Medulla oblongata (tissue), 1 donor: ENCODE results near the gene MS4A1.
"Not testable (repeated sequence)": the region's sequence is repeated elsewhere in the genome, so short reads cannot be mapped to it uniquely, and the experiment has no call there.

Experiments
- DNase-seq: peaks from one replicate; pipeline ENCODE4 v3.0.0-alpha.2; 2015; ENCODE audit errors: extremely low spot score

MS4A1 gene

GRCh38 chr11:60455531-60456042, at the start of gene MS4A1:
MS4A1 (plus strand) TSS chr11:60455847; CDS start chr11:60462375, 6,528 bp downstream.
- DNase-seq: no peak

DNA sequence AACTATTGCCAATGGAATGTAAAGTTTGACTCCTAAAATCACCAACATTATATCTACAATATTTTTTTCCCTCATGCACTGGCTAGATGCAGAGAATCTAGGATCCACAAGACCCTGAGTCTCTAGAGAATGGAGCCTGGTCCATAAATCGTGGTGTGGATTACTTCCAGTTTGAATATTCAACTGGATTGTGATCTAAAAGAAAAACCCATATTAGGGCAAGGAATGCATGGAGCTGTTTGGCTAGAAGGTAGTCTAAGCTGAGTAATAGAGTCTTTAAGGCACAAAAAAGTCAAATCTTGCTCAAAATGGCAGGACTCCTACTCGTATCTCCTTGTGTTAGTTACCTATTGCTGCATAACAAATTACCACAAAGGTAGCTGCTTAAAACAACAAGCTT, 35.6 kb upstream of the MS4A1 start:
- DNase-seq: no peak

GRCh38 chr11:60422609-60423008, 33.0 kb upstream of the MS4A1 start:
- no peak for DNase-seq

GRCh38 chr11:60428517-60428916, 27.1 kb upstream of the MS4A1 start:
- DNase-seq: no peak

- no peak for DNase-seq
These were observed 26.4 kb upstream of the MS4A1 start, which contains the start of gene MS4A5 for GRCh38 chr11:60429272-60429671. MS4A5 (plus strand) TSS chr11:60429572; CDS start chr11:60429675, 103 bp downstream.

- no peak for DNase-seq
These were observed 24.4 kb upstream of the MS4A1 start for GRCh38 chr11:60431251-60431650.

- no peak for DNase-seq
These were observed 22.2 kb upstream of the MS4A1 start for GRCh38 chr11:60433401-60433800.

- DNase-seq: no peak
These were observed 8.6 kb upstream of the MS4A1 start for GRCh38 chr11:60447070-60447469.

GRCh38 chr11:60447846-60448245, 7.8 kb upstream of the MS4A1 start:
- DNase-seq: no peak

GRCh38 chr11:60451185-60451584, 4.5 kb upstream of the MS4A1 start:
- not testable (repeated sequence) for DNase-seq

GRCh38 chr11:60454212-60454611, 1.4 kb upstream of the MS4A1 start:
- no peak for DNase-seq

DNA sequence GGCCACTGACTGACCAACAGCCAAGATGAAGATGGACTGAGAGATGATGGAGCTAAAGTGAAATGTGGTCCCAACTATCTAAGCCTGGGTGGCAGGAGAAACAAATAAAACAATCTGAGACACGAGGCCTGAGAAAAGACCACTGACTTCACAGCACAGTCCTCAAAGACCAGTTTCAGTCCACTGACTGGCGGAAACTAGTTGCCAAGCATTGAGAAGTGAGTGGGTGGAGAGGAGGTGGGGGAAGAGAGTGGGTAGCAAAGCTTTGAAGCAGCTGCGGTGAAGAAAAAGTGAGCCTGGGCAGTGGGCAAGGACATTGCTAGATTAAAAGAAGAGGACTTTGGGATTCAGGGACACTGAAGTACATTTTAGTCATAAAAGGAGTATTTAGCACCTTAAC, 1.9 kb downstream of the MS4A1 start:
- DNase-seq: no peak

GRCh38 chr11:60459345-60459744, 3.7 kb downstream of the MS4A1 start:
- DNase-seq: no peak

- no peak for DNase-seq
These were observed 13.2 kb downstream of the MS4A1 start for GRCh38 chr11:60468829-60469228.

DNA sequence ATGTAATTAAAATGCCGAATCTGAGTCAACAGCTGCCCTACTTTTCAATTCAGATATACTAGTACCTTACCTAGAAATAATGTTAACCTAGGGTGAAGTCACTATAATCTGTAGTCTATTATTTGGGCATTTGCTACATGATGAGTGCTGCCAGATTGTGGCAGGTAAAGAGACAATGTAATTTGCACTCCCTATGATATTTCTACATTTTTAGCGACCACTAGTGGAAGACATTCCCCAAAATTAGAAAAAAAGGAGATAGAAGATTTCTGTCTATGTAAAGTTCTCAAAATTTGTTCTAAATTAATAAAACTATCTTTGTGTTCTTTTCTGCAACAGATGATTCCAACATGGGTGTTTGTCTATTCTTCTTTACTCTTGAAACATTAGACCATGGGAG, 14.1 kb downstream of the MS4A1 start:
- no peak for DNase-seq

DNA sequence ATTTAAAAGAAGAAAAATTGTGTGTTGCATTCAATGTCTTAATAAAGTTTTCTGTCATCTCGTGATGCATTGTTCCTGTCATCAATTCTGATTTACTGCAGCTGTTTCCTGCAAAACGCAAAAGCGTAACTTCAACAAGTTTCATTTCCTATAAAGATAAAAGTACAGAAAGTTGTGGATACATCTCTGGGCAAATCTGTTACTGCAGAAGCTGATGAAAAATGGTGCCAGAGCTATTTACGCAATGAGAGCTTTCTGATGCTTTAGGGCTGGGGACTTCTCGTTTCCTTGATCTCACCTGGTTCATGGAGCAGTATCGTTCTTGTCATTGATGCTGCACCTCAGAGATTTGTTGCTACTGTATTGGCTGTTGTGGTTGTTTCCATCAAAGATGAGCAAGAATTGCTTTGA, 21.4 kb downstream of the MS4A1 start:
- DNase-seq: peak; percentile 23

- peak; percentile 25 for DNase-seq
These were observed 26.7 kb downstream of the MS4A1 start for GRCh38 chr11:60482361-60482760.

DNA sequence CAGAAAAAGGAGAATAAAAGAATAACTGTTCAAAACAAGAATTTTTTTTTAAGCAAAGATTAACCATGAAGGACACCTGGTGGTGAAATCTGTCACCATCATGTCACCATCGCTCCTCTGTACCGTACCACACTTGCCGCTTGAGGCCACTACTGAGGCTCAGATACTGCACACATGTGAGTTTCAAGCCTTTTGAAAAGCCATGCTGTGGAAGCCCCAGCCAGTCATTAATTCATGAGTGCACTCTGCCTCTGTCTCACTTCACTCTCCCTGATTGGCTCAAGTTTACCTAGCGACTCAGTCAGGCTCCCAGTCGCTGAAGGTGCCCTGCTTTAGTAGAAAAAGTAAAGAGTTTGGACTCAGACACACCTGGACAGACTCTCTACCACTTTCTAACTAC, 30.3 kb downstream of the MS4A1 start:
- DNase-seq: no peak

- DNase-seq: no peak
These were observed 36.9 kb downstream of the MS4A1 start, which contains the start of gene MS4A12 for GRCh38 chr11:60492488-60493009. MS4A12 (plus strand) TSS chr11:60492778; CDS start chr11:60497319, 4,541 bp downstream.

DNA sequence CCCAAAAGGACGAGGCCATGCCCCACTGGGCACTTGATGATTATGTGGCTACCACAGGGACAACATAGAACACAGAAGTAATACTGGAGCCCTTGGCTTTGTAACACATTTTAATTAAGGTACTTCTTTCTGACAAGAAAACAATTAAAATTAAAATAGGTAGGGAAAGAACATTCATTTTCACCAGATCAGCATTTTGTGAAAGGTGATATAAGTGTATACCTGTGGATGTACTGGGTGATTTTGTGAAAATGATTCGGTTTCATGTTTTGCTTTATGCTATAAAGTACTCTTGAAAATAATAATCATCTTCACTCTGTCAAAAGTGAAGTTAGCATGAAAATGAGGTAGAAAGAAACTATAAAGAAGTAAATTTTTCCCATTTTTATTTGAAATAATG, 37.8 kb downstream of the MS4A1 start:
- DNase-seq: no peak

DNA sequence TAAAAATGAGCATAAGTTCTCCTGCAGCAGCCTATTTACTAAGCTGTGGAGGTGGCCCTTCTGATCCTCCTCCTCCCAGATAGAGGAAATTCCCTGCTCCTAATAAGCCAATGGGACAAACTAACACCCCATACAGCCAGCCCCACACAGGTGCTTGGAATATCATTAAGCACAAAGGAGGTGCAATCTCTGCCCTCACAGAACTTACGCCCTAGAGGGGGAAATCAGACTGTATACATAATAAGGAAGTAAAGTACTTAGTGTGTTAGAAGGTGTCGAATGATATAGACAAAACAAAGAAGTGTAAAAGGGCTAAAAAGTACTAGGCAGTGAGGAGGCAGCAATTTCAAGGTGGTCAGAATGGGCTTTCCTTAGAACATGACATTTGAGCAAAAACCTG, 42.8 kb downstream of the MS4A1 start:
- DNase-seq: no peak

GRCh38 chr11:60498853-60499252, 43.2 kb downstream of the MS4A1 start:
- DNase-seq: peak; percentile 38

DNA sequence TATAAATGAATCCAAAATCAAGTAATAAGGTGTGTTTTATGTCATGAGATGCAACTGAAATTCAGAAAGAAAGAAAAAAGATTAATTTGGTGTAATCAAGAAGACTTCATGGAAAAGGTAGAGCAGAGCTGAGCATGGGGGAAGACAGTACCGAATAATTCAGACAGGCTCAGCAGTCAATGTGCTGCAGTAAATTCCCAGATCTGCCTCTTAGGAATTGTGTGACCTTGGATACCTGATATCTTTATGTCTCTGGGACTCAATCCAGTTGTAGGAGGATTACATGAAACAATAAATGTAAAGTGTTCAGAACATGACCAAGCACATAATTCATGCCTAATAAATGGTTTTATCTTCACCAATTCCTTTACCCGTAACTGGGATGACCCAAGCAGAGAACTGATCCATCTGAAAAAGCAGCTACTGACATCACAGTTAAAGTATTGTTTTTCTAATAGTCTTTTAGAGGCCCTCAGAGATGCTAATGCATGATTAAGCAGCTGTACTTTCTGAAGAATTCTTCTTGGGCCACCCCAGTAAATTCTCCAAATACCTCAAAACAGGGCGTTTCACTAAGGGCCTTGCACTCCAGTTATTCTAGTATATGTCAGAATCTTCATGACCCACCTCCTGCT, 44.7 kb downstream of the MS4A1 start:
- DNase-seq: no peak
